HCEC 1CT (cell line): ENCODE measurements around the gene GSC2.

Source experiments
- DNase-seq: peaks from one replicate; pipeline ENCODE4 v3.0.0-alpha.2; 2017

GSC2 gene, protein sequence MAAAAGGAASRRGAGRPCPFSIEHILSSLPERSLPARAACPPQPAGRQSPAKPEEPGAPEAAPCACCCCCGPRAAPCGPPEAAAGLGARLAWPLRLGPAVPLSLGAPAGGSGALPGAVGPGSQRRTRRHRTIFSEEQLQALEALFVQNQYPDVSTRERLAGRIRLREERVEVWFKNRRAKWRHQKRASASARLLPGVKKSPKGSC

DNA sequence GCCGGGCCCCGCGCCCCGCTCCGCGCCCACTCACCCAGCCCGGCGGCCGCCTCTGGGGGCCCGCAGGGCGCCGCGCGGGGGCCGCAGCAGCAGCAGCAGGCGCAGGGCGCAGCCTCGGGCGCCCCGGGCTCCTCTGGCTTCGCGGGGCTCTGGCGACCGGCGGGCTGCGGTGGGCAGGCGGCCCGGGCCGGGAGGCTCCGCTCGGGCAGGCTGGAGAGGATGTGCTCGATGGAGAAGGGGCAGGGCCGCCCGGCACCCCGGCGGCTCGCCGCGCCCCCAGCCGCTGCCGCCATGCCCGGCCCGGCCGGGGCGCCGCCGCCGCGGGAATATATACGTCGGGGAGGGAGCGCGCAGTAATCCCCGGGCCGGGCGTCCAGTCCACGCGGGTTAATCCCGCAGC, at the start of gene GSC2:
Gene GSC2, minus strand, starts transcription at position 302 of the 400 bp plus-strand sequence. Its CDS starts 9 bp downstream, at position 293.
- no peak for DNase-seq

DNA sequence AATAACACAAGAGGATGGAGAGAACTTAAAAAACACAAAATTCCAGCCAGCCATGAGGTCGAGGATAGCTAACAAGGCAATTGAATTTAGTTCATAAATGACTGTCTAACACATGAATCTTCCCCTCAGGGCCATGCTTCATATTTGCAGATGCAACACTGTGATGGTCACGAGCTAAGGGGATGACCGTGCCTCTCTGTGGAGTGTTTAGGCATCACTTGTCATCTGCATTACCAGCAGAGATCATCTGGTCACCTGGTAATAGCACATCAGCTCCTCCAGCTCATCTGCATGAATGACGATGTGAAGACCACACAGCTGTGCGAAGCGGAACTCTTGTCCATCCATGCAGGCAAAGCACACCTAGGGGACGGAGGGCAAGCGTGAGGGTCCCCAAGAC, 49.4 kb upstream of the GSC2 start:
- no peak for DNase-seq

DNA sequence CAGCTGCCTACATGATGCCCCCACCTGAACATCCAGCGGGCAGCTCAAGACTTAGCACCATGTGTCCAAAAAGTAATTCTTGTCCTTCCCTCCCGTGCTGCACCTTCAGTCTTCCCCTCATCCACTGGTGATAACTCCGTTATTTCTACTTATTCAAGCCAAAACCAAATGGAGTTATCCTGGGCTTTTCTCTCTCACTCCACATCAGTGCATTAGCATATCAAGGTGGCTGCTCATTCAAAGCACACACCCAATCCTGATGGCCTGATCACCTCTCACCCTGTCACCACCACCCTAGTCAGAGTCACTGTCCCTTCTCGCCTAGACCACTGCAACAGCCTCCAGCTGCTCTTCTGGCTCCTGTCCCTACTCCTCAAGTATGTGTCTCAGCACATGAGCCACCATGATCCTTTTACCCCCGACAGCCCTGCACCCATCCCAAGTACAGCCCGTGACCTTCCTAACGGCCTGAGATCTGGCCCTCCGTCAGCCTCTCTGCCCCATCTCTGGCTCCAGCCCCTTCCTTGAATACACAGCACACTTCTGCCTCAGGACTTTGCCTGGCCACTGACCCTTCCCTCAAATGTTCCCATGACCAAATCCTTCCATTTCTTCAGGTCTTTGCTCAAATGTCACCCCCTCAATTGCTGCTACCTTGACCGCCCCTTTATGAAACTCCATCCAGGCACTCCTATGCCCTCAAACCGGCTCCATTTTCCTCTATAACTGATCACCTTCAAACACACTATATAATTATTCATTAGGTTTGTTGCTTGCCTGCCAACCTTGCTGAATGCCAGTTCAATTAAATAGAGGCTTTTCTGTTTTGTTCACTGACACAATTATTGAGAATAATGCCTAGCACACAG, 48.1 kb upstream of the GSC2 start:
- no peak for DNase-seq

DNA sequence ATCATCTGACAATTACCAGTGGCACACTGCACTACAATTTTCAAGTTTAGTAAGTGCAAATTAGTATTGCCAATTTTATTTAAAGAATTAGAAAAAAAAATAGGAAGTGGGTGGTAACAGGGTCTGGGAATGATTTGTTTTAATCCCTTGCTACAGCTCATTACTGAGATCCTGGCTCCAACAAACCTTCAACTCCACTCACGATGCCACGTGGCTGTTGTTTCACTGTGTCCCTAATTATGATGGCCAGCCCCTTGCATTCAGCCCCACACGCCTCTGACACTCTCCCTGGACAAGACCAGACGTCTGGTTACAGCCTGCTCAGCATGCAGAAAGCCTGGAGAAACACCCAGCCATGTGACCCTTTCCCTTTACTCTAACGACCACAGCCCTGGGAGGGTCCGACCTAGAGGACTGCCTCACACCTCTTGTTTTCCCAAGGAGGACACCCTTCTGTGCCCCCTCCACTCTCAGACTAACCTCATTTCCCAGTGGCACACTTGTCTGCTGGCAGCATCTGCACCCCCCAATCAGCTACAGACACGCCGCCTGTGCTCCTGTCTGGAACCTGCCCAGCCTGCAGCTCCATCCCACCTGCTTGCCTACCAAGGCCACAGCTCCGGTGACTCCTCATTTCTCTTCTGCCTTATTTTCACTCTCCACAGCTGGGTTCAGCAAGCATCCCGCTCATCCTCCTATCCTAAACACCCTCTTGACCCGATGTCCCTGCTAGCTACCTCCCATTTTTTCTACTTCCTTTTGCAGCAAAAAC, 46.9 kb upstream of the GSC2 start:
- no peak for DNase-seq

DNA sequence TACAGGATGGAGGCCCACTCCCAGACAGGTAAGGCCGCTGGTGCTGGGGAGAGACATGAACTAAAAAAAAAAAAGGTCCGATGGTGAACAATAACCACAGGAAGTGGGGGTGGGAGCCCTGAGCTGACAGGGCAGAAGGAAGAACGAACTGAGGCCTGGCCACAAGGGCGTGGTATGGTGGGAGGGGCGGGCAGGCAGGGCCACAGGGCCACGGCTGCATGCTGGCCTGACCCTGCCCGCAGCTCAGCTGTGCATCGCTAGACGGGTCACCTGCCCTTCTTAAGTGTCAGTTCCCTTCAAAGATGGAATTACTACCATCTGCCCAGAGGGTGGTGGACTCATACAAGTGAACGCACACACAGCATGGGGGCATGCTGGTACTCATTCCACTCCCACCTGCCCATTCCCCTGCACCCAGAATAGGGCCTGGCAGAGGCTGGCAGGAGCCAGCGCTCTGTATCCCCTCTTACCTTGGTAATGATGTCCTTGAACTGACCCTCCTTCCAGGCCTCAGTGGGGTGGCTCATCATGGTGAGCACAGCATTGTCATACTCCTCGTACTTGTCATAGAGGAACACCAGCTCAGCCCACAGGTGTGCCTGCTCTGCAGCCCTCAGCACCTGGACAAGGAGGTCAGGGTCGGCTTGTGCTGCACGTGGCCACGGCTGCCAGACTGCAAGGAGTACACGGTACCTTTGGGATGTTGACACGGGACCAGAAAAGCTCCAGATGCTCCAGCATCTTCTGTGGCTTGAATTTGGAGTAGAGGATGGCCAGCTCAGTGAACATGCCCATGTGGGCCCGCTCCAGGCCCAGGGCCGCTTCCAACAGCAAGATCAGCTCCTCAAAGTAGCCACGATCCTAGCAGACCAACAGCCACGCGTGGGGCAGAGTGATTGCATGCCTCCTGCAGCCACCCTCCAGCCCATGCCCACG, 46.0 kb upstream of the GSC2 start:
- DNase-seq: no peak

DNA sequence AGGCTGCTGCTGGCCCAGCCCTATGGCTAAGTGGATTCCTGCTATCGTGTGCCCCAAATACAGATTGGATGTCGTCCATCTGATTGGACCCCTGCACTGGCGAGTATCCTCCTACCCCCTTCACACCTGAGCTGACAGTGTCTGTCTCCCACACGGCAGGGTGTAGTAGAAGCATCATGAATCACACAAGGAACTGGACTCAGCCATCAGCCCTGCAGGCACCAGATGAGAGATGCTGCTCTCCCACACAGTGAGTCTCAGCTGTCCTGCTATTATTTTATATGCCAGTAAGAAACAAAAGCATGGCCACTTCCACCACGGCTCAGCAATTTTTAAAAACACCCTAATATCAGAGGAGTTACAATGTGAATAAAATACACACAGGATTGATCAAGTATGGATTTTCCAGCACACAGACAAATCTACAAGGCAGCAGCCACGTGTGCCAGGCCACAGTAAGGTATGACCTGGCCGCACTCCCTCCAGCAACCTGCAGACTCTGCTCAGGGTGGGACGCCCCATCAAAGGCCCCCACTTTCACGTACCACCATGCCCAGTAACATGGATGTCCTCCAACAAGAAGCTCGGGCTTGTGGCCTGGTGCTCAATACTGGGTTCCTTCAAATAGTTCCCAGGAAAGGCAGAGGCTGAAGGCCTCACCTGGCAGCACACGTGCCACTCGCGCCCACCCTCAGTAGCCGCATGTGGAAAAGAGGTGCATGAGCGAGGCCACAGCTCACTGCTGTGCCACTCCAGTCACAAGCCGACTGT, 44.9 kb upstream of the GSC2 start:
- DNase-seq: no peak

DNA sequence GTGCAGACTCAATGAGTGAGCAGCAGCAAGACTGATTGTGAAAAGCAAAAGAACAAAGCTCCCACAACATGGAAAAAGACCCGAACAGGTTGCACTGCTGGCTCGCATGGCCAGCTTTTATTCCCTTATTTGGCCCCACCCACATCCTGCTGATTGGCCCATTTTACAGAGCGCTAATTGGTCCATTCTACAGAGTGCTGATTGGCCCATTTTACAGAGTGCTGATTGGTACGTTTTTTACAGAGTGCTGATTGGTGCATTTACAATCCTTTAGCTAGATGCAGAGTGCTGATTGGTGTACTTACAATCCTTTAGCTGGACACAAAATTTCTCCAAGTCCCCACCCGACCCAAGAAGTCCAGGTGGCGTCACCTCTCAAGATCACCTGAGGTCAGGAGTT, 43.8 kb upstream of the GSC2 start:
- DNase-seq: no peak

DNA sequence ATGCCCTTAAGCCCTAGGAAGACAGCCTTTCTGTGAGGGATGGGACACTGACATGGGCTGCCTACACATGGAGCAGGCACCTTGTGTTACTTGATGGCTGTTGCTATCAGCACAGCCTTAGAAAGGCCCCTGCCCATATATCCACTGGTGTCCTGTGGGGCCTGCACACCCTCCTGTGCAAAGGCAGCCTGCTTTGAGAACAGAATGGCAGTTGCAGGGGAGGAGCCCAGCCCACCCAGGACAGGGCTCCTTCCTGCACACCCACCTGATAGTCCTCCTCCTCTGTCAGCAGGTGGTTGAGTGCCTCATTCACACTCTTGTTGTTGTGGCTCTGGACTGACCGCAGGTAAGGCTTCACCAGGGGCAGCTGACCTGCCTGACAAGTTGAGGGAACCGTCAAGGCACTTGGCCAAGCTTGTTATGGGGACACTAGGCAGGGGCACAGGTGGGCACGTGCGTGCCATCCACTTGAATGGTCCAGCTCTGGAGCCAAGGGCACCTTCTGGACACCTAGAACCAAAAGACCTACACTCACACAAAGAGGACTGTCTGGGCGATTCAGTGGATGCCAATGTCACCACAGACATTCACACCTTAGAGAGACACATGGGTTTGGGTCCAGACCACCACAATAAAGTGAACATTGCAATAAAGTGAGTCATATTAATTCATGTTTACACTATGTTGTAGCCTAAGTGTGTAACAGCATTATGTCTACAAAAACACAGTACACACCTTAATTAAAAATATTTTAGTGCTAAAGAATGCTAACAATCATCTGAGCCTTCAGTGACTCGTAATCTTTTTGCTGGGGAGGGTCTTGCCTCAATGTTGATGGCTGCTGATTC, 37.8 kb upstream of the GSC2 start:
- no peak for DNase-seq

DNA sequence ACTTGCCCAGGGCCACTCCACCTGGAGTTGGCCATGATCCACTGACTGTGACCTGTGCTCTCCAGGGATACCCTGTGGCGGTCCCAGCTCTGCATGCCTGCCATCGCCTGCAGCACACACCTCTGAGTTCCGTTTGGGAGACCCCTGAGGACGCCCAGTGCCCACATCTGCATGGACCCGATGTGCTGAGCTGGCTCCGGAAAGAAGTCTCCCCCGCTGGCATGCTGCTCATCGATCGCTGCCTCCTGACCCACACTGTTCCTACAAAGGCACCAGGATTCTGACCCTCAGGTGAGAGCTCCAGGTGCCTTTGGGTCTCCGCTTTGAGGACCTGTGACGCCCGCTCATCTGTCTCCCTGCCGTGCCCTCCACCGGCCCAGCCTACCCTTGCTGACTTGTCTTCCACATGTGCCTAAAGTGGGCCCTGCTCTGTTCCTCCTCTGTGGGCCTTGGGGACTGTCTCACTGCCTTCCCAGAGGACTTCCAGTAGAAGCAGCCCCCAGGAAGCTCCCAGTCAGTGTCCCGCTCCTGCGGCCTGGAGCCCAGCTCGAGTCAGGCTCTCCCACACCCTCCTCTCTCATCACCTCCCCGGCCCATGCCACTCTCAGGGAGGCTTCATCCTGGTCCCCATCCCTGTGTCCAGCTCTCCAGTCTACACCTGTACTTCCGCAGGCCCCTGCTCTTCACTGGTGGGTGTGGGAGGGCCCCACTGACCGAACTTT, 34.3 kb upstream of the GSC2 start:
- DNase-seq: no peak

DNA sequence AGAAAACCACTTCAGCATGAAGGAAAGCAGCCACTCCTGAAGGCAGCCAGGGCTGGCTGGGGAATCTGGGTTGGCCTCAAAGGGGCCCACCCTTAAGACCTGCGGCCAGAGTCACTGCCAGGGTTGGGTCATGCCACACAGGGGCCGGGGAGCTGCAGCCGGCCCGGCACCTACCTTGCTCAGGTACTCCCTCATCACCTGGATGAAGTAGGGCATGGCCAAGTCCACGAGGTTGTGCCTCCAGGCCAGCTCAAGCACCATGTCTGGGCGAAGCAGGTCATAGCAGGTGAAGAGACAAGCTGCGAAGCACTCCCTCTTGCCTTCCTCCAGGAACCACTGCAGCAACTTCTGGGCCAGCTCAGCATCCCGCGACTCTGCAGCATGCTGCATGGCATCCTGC, 33.1 kb upstream of the GSC2 start:
- DNase-seq: no peak

DNA sequence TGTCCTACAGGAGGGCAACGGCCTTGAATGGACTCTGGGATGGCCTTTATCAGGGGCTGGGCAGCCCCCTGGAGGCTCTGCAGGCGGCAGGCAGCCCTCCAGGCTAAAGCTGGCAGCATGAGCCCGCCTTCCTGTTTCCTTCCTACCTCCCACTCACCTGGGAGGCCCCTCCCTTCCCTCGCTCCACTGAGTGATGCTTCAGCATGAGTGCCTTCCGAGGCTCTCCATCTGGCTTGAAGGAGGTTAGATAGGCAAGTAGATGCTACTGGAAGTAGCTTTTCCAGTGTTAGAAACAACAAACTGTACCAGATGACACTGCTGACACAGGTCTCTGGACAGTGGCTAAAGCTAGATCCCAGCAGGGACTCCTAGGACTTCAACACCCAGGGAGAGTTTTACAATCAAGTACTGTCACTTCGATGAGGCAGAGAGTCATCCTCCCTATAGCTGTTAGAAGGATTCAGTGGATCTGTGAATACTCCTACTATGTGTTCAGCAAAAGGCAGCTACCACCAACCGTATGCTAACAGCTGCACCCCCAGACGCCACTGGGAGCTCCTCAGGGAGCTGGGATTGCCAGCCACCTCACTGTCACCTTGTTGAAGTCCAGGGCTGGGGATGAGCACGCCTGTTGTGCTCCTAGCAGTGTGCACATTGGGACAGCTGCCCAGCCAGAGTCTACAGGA, 32.5 kb upstream of the GSC2 start:
- no peak for DNase-seq

DNA sequence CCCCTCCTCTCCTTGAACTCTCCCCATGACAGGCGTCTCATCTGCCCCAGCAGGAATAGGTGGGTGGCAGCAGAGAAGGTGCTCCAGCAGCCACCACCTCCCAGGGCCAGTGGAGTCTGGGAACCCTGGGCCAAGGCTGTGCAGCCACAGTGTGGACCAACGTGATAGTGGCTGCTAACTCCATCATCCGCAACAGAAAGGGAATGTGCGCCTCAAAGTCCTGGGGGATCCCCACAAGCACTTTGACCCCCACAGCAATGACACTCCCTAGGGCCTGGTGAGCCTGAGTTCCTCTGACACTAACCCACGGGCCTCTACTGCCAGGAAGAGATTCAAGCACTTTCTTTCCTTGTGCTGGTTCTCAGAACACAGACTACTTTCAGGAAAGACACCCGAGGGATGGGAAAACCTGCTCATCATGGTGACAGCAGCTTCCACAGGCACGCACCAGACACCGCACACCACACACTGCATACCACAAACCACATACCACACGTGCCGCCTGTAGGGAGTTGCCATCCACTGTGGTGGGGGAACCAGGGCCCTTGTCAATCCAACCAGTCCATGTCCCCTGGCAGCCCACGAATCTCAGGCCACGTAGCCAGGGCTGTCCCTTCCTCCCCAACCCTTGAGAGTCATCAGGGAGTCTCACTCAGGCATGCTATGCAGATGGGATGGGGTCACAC, 31.8 kb upstream of the GSC2 start:
- DNase-seq: no peak

DNA sequence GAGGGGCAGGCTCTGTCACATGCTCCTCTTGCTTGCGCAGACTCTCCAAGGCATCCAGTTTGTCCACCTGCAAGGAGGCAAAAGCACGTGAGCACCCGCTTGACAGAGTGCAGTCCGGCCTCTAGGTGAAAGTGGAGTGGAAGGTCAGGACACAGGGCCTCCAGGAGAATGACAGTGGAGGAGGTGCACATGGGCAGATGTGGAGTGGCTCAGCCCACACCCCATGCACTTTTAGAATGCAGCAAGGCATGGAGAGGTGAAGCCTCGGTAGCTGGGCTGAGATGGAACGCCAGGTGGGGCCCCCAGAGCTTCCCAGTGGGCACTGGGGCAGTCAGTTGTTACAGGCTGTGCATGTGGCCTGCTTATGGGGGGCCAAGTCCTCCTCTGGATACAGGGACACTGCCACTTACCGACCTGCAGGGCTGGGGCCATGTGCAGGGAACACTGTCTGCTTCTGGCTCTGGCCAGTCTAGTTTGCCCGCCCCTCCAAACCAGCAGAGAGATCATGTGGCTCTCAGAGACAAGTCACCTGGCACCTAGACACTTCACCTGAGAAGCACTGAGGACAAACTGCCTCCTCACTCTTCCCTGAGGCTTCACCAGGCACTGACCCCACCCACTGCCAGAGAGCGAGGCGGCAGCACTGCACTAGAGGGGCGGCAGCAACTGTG, 30.8 kb upstream of the GSC2 start:
- no peak for DNase-seq

DNA sequence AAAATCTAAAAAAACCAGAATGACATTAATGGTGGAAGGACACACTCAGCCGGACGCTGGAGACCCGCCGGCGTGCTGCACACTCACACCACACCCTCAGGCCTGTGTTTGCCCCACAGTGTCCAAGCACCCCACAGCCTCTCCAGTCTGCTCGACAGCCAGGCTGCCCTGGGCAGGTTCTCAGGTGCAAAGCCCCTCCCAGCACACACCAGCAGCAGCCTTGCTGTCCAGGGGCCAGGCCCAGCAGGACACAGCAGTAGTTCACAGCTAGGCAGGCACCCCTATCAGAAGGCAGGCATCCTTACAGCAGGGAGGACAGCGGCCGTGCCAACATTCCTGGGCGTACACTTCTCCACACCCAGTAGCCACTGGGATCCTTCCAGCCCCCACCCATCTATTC, 30.1 kb upstream of the GSC2 start:
- no peak for DNase-seq

DNA sequence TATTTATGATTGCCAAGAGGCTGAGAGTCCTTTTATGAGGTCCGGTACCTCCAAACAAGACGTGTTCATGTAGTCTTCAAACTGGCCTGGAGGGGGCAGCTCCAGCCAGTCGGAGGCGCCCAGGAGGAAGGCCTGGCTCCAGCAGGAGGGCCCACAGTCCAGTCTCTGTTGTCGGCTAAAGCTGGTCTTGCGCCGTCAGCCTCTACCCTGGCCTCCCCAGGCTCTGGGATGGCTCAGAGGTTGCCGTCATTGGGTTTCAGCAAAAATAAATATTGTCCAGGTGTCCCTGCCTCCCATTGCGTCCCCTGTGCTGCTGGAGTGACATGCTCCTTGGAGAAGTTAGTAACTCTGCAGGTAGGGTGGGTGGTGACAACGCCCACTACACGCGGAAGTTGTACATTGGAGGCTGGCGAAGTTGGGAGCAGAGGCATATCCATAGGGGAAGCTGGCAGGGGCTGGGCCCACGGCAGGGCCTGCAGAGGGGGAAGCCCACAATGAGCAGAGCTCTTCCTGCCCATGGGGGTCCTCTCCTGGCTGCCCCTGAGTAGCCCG, 29.5 kb upstream of the GSC2 start:
- peak; percentile 86 for DNase-seq

DNA sequence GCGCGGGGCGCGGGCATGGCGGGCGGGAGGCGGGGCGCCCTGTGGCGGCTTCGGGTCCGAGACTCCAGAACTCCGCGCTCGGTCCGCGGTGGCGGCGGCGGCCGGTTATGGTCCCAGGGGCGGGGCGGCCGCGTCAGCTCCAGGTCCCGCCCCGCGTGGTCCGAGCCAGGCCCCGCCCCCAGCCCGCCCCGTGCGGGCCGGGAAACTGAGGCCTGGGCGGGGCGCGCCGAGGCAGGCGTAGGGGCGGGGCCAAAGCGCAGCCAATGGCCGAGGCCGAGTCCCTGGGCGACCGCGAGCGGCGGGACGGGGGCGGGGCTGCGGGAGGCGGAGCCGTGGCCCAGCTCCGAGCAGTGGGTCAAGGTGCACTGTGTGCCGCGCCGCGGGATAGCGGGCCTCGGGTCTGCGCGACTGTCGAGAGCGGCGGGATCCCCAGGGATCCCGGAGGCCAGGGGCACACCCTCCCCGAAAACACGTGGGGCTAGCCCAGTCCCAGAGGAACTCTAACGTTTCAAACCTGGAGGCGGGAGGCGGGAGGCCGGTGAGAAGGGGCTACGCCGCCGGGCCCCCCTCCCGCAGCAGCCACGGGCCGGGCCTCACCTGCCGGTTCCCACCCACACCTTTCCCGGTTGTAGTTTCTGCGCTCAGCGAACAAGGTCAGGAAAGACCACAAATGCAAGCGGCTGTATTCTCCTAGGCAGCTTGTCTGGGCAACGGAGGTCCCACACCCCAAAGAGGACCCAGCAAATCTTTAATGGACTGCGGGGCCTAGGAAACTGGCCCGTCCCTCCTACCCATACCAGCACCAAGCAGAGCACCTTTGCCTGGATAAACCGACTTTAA, 28.8 kb upstream of the GSC2 start, which contains the start of gene SLC25A1:
Gene SLC25A1, minus strand, starts transcription at position 80 of the 840 bp plus-strand sequence. Its CDS starts 63 bp downstream, at position 17.
- DNase-seq: peak; percentile 88
